Muscle of arm (tissue), 12 donors: ENCODE results near the gene CCDC187. TPM values are rescaled to one million over a fixed set of nuclear protein-coding genes. Genes with fewer than 3 reads are reported as not detected.

ENCODE experiments used
- DNase-seq: peaks from one replicate; pipeline ENCODE4 v3.0.0-alpha.2; 2013
- polyA plus RNA-seq, 12 donors: library from polyadenylated mRNA; unstranded; fragments of 120-200 nt; gene quantifications; one replicate each; pipeline ENCODE4 v1.2.1, GENCODE V29; 2013; ENCODE audit not compliant: insufficient read length in 12 of 12

The CCDC187 gene
- polyA plus RNA-seq, 12 donors, result 0.03 to 0.68 (median 0.06) TPM; not detected in 4

DNA sequence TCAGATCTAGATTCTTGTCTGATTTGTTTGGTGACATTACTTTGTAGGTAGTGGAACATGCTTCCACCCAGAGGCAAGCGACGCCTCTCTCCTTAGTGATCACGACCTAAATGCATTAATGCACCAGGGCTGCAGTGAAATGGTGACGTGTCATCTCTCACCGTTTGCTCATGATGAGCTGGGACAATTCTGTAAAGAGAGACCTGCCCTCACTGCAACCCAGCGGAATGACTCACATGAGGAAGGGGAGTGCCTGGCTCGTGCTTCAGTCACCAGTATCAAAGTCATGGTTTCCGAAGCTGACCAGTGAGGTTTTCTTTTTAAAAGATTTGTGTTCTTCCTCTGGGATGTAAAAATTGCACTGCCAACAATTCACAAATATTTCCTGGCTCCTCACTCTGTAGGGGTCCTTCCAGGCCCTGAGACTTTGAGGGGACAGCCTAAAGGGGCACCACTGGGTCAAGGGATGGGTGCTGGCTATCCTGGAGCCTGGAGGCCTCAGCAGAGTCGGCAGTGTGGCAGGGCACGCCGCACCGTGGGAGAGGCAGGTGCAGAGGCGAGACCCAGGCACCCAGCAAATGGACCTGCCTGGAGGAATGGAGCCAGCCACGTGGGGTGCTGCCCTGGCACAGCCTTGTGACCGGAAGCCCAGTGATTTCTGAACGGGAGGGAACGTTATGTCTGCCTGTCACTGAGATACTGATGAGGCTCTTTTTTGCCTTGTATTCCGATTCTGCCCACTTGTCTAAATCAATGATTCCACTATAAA lies 75.6 kb downstream of the CCDC187 start:
- DNase-seq, result no peak

DNA sequence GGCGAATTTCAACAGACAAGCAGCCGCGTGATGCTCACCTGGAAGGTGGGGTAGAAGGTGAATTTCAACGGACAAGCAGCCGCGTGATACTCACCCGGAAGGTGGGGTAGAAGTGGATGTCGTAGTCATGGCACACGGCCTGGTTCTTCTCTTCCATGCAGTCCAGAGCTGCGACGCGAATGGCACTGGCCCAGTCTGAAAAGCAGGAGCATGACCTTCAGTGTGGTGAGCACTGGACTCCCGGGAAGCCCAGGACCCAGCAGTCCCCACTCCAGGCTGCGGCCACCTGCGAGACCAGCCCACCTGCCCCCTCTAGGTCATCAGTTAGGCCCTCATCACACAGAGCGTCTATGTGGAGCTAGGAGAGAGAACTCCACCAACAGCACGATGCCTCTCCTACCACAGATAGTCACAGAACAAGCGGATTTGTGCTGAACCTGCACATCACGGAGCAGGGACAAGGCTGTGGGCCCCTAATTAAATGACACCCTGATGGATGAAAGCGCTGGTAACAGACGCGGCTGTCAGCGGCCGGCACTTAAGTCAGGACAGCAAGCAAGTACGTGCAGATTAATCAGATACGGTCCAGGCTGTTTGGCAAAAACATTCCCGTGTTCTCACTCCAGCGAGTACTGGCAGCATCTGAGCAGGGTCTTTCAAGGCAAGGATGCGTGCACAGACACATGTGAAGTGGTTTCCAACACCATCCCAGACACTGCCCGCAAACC lies 77.0 kb downstream of the CCDC187 start:
- no peak for DNase-seq

DNA sequence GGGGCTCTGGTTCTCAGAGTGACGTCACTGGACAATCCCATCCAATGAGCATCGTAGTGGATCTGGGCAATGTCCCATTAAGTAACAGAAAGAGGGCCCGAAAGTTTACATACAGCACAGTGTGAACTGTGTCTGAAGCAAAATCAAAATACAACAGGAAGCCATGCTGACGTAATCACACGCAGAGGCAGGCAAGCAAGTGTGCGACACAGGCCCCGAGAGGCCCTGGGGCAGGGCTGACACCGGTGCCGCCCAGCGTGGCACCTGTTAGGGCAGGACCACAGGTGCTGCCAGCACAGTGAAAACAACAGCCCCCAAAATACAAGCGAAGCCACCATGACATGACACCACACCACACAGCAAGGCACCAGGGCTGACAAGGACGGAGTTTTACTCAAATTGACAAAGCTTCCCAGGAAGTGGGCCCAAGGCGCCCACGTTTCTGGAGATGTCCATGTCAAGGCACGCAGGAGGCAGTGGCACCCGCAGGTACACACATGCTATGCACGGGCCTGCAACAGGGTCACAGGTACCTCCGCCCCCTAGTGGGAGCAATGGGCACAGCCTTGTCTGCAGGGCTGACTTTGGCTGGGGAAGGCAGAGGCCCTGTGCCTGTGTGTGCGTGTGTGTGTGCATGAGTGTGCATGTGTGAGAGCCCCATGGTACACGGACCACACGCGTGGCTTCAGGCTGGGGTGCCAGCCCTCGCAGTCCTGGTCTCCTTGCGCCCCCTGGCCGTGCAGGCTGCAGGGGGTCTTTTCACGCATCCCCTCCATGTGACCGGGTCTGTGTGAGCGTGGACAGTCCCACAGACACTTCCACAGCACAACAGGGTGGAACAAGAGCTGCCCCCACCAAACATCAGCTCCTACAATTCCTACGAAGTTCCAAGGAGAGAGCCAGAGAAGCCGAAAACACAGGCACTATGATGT lies 77.9 kb downstream of the CCDC187 start:
- peak; percentile 38 for DNase-seq

DNA sequence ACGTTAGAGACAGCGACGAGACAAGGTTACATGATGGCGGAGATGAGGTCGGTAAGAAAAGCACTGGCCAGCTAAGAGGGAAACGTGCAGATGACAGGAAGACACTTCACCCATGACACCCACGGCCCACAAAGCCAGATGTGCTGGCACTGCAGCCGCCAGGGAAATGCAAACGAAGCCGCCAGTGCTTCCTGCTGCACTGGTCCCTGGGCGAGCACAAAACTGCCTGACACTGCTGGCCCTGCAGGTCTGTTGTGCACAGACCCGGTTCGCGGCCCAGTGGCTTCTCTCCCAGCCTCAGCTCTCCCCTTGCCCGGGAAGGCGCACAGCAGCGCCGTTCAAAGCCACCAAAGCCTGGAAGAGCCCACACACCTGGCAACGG lies 78.5 kb downstream of the CCDC187 start:
- no peak for DNase-seq

DNA sequence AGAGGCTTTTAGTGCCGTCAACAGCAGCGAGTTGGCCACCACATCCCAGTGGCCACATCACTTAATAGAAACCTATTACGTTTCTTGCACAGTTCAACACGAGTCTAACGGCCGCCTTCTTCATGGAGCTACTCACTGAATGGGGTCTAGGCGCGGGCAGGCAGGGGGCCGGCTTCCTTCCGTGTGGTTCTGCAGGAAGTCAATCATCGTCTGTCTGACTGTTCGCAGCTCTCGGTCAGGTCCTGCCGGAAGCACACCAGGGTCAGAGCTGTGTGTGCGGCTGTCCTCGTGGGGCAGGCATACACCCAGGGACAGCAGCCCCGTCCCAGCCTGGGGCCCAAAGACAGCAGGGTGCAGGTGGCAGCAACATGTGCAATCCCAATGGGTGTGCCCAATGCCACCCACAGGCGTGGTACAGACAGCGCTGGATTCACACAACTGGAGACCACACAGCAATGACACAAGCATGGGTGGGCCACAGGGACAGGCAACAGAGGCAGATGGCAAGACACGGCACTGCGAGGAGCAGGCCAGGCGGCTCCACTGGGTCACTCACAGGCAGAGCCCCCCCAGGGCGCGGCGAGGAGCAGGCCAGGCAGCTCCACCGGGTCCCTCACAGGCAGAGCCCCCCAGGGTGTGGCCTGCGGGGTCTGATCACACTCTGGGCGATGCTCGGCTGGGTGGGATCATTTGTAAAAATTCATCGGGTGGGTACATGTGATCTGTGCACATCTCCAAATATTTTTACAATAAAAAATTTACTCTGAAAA lies 79.8 kb downstream of the CCDC187 start:
- no peak for DNase-seq

DNA sequence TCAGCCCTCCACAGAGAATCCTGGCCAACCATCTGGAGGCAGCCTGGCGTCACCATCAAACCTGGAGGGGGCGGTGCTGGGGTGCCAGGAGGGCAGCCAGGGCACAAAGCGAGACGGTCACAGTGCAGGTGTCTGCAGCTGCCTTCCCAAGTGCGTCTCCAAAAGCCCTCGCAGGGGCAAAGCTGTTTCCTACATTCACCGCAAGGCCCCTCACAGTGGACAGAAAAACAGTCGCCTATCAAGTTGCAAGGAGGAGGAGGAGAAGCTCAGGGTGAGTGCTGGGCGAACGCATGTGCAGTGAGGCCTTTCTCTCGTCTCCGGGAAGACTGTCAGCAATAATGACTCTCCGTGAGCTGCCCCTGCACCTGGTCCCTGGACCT lies 81.0 kb downstream of the CCDC187 start:
- DNase-seq, result no peak

DNA sequence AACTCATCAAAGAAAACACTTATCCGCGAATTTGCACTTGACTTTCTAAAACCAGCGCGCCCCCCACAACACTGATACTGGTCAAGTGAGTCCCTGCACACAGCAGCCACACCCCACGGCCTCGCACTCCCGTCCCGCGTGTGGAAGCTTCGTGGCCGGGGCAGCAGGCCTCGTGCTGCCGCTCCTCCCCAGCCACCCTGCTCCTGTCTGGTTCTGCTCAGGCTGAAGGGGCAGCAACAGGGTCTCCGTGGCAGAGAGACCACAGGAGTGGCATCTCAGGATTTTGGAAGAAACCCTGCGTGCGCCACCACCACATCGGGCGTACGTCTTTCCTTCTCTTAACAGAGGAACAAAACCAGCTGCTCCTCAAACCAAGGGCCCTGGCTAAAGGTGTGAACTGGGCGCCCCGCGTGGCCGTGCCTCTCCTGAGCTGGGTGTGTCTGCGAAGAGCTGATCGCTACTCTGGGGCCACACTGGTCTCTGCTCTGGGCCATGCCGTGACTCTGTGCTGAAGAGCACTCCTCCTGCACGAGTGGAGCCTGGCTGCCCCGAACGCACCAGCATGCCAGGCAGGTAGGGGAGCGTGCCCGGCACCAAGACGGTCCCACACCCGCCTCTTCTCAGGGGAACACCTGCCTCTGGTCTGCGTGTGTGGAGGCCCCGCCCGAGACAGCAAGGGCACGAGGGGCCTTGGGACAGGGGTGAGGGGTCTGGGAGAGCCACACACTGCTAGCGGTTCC lies 81.6 kb downstream of the CCDC187 start:
- DNase-seq, result no peak

DNA sequence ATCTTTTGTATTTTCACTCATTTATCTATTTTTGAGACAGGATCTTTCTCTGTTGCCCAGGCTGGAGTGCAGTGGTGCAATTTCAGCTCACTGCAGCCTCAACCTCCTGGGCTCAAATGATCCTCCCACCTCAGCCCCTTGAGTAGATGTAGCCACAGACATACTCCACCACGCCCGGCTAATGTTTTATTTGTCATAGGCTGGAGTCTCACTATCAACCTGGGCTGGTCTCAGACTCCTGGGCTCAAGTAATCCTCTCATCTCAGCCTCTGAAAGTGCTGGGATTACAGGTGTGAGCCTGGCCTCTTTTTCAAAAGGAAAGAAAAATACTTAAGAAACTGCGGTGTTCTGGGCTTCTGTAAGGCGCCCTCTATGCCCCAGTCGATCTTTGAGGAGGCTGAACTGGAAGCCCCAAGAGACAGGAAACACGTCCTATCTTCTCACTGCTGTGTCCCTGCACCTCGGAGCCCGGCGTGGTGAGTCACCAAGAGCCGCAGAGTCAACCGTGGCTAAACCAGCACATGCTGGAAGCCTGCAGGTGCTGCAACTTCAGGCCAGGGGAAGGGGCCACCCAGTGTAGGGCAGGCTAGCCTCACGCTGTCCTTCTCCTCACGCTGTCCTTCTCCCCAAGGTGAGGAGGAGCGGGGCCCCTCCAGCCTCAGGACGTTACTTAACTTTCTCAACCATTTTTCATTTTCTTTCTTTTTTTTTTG lies 83.7 kb downstream of the CCDC187 start:
- DNase-seq, result no peak

DNA sequence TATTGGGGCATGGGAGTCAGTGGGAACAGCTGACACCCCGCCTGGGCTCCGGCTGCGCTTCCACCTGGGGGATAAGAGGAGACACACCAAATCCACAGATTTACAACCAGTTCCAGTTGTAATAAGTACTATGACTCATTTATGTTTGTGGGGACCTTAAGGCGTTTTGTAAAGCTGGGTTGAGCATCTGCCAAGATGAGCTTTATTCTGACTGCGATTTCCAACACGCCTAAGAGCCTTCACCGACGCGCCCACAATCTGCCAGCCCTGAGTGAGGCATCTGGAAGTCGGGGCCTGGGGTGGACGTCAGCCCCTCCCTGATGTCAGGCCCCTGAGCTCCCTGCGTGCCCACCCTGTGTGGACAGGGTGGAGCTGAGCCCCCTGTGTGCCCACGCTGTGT lies 84.6 kb downstream of the CCDC187 start:
- no peak for DNase-seq

DNA sequence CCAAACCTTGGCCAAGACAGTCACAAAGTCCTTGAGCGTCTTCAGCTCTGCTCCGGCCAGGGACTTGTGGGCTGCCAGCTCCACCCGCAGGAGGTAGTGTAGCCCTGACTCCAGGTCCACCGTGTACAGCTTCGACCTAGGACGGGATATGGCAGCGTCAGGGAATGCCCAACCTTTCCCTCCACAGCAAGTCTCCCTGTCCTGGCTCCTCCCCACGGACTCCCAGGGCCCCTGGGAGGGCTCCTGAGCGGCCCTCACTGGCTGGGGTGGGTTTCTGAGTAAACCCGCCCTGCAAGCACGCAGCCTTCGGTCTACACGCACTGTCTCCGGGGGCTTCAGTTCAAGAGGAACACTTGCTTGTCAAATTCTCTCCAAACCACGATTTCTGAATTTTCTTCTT lies 85.2 kb downstream of the CCDC187 start:
- DNase-seq, result no peak

DNA sequence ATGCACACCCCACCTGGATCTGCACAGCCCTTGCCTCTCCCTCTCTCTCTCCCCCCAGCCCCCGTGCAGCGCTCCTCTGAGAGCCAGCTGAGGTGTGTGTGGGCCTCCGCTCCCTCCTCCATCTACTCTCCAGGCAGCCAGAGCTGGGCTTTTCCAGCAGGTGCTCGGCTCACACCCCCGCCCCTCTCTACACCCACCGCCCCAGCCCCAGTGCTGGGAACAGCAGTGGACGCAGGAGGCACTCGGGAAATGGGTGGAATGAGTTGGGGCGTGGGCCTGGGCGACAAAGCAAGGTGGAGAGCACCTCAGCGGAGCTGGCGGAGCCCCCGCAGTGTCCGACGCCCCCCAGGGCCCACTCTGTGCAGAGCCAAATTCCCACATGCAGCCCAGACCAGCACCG lies 85.6 kb downstream of the CCDC187 start:
- no peak for DNase-seq

DNA sequence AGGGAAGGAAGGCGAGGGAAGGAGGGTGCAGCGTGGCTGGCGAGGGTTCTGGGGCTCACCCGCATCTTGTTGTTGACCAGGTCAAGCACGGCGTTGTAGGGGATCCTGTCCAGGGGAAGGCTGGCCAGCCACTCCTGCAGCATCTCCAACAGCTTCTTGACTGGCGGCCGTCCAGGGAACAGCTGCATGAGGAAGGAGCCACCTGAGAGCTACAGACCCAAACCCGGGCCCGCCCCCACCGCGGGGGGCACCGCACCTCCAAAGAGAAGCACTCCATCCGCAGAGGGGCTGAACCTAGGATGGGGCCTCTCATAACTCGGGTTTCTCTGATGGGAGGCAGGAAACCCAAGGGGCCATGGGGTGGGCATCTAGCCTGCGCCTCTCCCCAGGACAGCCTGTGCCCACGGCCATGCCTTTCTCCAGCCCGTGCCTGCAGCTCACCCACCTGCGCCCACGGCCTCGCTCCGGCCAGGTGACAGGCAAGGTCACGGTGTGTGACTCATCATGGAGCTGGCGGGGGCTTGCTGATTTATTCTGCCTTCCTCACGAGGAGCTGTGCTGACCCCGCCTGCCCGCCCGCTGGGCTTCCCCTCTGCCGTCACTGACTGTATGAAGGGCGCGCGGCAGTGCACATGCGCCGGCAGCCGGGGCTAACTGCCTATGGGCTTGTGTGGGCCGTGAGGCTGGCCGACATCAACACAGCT lies 87.2 kb downstream of the CCDC187 start:
- no peak for DNase-seq

DNA sequence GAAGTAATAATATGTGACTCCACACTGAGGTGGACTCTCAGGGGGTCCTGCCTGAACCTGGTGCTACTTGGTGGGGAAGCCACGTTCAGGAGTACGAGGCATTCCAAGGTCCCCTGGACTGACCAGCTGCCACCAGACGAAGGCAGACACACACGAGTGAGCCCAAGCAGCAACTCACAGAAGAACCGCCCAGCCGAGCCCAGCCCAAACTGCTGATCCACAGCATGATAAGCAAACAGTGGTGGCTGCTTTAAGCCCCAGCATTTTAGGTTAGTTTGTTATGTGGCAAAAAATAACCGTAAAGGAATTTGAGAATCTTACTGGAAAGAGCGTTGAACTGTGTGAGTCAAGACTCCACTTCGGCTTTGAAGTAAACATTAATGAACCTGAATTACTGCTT lies 90.2 kb downstream of the CCDC187 start:
- DNase-seq, result no peak

DNA sequence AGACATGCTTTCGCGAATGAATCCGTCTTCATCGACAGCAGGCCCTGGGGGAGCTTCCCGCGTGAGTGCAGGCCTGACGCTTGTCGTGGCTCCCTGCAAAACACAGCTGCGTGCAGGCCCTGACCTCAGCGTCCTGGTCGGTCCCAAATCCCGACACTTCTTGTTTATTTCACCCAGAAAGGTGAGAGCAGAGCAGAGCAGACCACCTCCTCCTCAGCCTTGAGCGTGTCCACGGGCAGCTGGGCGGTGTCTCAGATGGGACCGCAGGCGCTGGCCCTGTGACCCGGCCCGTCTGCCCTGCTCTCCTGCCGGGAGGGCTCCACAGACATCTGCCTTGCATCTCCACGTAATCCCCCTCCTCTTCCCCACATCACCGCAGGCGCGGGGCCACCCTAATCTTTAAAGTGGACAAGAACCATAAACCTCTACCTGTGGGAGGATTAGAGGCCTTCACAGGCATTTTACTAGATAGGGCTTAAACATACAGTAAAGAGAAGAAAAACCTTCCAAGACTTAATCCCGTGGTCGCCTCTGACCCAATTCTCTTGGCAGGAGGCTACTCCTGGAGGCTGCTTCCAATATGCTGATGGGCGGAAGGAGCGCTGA lies 91.4 kb downstream of the CCDC187 start:
- no peak for DNase-seq

DNA sequence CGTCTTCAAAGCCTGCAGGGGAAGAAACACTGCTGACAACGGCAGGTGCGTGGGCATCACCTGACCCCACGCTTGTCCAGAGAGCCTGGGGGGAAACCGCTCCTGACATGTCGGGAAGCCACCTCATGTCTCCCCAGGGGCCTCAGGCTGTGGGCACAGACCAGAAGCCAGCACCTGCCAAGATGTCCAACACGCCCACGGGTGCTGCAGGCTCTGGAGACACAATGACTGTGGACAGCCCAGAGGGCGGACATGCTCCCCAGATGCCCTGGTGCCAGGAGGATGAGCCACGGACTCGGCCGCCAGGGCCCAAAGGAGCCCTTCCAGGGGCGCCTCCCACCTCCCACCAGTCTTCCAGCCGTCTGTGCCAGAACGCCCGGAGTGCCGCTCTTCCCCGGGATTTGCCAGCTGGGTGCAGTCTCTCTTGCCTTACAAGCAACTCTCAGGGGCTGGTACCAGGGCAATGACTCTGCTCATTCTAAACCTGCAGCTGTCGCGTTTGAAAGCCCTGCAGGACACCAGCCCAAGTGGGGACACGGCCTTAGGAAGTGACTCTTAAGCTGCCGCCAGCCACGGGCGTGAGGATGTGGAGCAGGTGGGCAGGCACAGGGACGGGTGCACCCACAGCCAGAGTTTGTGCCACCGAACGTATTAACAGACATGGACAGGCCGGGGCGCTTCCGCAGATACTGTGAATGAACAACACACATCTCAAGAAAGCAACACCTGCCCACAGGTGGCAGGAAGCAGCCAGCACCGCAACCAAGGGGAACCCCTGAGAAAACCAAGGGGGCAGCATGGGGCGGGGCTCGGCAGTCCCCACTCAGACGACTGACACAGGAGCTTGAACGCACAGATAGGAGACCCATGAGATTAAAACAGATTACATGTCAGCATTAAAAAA lies 92.2 kb downstream of the CCDC187 start:
- DNase-seq, result no peak

DNA sequence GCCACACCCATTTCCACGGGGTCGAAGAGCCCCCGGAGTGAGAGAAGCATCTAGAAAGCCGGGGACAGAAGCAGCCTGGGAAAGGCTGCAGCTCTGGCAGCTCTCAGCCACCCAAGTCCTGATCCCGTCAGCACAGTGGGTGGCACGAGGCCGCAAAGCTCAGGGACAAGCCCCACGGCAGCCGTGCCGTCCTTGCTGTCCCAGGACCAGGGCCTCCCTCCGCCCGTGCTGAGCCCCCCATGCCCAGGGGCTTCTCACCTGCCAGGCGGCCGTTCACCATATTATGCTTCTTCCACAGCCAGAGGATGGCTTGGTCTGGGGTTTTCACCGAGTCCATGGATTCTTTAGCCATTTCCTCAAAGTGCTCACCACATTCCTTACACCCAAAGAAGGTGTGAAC lies 92.9 kb downstream of the CCDC187 start:
- no peak for DNase-seq

DNA sequence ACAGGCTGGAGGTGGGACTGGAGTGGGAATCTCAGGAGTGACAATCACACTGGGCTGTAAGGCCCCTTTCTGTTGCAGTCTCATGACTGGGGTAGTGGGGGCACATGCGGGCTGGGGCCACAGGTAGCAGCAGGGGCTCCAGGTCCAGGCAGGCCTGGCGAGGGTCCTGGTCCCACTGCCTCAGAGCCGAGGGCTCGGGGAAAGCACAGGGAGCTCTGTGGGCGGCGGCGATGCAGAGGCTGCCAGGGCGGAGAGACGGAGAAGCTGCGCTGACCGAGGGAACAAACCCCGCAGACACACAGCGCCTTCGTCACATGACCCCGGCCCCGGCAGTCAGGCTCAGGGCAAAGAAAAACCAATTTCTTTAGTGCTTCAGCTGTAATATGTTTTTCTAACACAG lies 93.6 kb downstream of the CCDC187 start:
- no peak for DNase-seq

DNA sequence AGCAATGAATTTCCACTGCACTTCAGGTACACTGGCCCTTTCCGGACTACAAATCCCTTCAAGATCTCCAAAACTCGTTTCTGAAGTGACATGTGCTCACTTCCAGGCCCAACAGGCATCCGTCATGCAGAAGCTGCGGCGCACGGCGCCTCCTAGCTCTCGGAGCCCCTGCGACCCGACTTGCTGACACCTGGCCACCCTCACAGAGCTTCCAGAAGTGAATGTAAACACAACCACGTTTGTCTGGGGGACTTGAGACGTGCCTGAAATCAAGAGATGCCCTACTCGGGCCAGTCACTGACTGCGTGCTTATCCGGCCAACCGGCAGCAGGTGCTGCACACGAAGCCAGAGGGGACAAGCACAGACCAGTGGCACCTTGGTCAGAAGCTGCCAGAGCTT lies 94.1 kb downstream of the CCDC187 start:
- DNase-seq, result no peak
